Measurements from ENCODE around the gene TTC9C. TPM values are rescaled to one million over a fixed set of nuclear protein-coding genes. Genes with fewer than 3 reads are reported as not detected.
A peak's percentile ranks its signal among the peaks of the same experiment; 100 is the strongest.
"Not testable (repeated sequence)": the region's sequence is repeated elsewhere in the genome, so short reads cannot be mapped to it uniquely, and the experiment has no call there.

The TTC9C gene
- total RNA-seq = 23.9 TPM

GRCh38 chr11:62728171-62728988 is at the start of gene TTC9C:
Gene TTC9C (plus strand): TSS chr11:62728486. CDS start chr11:62728849, 363 bp downstream.
- DNase-seq = peak; percentile 93

DNA sequence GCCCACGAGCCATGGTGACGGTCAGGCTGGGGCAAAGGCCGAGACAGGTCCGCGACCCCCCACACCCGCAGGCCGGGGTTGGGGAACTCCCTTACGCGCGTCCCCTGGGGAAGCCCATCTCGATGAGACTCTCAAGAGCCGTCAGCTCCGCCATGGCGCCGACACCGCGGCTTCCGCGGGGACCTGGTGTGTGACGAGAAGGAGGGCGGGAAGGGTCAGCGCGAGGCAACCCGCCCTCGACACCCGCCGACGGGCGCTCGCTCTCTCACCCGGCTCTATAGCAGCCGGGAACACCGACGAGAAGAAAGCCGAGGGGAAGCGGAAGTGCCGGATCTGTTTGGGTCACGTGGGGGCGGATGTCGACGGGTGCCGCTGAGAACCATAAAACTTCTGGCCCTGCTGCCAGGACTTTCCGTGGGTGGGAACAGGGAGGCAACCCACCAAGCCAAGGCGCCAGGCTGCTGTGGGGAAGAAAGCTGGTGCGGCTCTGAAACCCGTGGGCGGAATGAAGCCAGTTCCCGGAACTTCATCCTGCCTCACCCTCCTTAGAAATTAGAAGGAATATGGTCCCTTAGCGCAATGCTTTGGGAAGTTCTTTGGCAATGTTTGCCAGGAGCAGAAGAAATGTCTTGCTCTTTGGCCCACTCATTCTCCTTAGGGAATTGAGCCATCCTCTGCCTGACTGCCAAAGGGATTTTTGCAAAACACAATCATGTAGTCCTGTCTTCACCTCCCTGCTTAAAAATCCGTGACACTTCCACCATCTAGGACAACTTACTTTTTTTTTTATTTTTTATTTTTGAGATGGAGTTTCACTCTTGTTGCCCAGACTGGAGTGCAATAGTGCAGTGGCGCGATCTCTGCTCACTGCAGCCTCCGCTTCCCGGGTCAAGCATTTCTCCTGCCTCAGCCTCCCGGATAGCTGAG is 49.3 kb upstream of the TTC9C start, which contains the start of gene UBXN1:
Gene UBXN1, minus strand, starts transcription at position 304 of the 927 bp plus-strand sequence. Its CDS starts 150 bp downstream, at position 154.
- peak; percentile 92 for DNase-seq

DNA sequence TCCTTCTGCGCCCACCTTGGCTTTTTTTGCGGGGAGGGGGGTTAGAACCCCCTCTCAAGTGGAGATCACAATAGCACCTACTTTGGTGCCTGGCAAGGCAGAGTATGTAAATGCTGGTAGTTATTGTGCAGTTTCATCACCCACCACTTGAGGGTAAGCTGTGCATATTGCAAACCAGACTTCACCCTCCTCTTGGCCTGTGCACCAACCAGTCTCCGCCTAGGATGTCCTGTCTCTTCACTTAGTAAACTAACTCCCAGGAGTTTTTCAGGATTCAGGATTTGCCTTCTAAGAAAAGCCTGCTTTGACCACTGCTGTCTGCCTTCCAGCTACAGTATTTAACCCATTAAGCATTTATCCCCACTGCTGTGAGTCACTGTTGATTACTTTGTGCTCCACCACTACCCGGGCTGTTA is 47.5 kb upstream of the TTC9C start:
- peak; percentile 76 for DNase-seq

DNA sequence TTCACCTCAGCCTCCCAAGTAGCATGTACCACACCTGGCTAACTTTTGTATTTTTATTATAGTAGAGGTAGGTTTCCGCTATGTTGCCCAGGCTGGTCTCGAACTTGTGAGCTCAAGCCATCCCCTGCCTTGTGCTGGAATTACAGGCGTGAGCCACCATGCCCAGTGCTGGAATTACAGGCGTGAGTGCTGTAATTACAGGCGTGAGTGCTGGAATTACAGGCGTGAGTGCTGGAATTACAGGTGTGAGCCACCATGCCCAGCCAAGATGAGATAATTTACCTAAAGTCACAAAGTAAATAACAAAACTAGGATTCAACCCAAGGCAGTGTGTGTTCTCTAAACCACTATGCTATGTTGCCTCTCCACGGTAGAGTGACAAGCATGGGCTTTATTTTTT is 45.8 kb upstream of the TTC9C start:
- DNase-seq = no peak

DNA sequence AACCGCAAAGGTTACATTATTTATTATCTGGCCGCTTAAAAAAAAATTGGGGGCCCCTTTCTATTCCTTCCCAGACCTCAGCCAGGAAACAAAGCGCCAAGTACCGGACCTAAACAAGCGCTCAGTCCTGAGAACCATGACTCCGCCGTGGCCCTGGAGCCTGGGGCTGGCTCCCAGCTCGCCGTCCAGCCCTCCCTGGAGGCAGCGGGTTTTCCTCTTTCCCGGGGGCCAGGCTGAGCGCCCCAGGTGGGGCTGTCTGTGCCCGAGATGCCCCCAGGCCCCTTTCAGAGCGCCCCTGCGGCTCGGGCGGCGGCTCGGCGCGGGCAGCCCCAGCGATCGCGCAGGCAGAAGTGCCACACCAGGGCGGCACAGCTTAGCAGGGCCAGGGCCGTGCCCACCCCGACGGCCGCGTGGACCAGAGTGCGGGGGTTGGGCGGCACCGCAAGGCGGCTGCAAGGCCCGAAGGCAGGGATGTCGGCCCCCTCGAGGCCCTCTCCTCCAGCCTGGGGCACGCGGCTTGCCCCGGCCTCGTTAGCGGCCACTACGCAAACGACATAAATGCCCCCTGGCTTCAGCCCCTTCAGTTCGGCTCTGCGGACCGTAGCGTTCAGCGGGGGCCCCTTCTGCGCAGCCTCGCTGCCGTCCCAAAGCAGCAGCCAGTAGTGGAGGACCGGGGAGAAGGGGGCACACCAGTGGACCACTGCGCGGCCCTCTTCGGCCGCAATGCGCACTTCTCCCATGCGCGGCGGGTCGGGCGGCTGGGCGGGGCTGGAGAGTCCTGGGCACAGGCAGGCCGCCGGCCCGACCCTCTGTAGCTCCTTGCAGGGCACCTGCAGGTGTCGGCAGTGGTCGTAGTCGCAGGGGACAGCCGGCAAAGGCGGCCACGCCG is 40.5 kb upstream of the TTC9C start:
- DNase-seq = no peak

DNA sequence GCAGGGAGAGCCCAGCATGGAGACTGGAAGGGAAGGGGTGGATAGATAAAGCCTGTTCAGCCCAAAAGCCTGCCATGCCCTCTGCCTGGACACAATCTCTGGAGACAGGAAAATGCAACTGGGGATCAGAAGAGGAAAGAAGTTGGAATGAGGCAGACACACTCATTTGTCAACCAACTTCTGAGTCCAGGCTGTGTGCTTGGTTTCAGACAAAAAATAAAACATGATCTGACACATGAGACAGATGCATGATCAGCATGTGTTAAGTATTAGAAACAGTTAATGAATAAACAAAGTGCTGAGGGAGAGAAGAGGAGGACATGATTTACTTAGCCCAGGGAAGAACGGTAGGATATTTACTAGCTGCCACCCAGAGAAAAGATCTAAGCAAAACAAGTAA is 39.8 kb upstream of the TTC9C start:
- peak; percentile 63 for DNase-seq

DNA sequence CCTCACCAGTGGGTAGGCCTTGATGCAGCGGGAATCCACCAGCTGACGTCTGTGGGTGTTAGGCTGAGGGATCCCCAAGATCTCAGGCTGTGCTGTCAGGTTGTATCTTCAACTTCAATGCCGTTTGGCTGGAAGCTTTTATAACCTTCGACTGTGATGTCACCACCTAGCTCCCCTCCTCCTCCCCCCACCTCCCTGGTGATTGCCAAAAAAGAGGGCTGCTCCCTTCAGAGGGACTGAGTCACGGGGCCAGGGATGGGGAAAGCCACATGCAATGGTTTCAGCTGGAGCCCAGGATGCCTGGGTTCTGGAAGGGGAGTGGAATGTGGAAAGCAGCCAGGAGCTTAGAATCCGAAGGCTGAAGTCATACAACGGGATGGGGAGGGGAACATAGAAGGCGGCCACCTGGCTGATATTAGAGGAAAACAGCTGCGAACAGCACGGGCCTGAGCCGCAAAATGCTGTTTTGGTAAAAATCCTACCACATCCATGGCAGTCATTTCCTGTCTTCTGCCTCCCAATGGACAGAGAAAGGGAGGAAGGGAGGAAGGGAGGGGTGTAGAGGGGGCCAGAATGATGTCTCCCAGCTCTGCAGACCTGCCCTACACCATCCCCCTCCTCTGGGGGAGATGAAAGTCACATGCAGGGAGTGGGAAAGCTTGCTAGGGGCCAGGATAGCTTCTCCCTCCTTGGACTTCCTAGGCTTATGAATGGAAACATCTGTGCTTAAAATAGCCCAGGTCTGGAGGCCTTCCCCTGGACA is 38.7 kb upstream of the TTC9C start, which contains the start of gene LRRN4CL:
Gene LRRN4CL, minus strand, starts transcription at position 110 of the 763 bp plus-strand sequence. CDS start 1,022 bp downstream, outside the sequence.
- peak; percentile 93 for DNase-seq

GRCh38 chr11:62693624-62694023 is 34.7 kb upstream of the TTC9C start:
- DNase-seq = not testable (repeated sequence)

DNA sequence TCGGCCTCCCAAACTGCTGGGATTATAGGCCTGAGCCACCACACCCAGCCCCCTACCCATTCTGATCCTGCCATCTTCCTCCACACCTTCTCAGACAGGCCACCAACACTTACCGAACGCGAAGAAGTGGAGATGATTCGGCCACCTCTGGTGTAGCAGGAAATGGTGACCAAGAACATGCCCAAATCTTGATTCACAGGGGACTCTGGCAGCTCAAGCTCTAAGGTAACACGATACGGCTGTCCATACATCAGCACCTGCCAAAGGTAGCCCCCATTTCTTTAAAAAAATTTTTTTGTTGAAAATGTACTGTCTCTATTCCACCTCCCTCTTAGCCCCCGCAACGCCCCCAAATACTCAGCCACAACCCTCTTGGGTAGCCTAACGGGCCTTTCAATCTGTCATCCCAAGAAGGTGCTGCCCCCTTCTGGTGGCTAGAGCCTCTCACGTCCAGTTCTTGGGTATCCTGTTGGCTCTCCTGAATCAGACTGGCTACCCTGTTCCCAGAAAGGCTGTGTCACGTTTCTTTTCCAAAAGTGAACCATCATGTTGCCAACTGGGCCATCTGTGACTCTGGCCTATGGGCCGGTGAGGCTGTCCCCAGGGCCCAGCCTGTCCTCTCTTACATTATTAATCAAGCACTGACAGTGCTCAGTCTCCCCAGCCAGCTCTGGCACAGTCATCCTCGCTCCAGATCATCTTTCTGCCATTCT is 33.7 kb upstream of the TTC9C start:
- DNase-seq = peak; percentile 25

DNA sequence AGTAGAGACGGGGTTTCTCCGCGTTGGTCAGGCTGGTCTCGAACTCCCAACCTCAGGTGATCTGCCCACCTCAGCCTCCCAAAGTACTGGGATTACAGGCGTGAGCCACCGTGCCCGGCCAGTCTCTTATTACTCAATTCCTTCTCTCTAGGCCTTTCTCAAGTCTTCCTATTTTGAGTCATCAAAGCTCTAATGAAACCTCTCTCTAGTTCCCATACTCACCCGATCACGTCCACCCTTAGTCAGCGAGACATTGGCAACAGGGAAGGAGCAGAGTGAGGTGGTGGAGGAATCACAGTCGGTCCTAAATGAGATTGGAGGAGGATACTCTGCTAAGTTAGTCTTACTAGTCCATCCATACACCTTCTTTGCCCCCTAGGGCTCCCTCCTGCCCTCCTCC is 26.0 kb upstream of the TTC9C start:
- no peak for DNase-seq

GRCh38 chr11:62703921-62704320 is 24.4 kb upstream of the TTC9C start:
- DNase-seq = not testable (repeated sequence)

- no peak for DNase-seq
These were observed 22.9 kb upstream of the TTC9C start for GRCh38 chr11:62705413-62705812.

GRCh38 chr11:62705880-62706849 is 22.1 kb upstream of the TTC9C start:
- DNase-seq = peak; percentile 88

GRCh38 chr11:62706850-62707247 is 21.4 kb upstream of the TTC9C start:
- no peak for DNase-seq

DNA sequence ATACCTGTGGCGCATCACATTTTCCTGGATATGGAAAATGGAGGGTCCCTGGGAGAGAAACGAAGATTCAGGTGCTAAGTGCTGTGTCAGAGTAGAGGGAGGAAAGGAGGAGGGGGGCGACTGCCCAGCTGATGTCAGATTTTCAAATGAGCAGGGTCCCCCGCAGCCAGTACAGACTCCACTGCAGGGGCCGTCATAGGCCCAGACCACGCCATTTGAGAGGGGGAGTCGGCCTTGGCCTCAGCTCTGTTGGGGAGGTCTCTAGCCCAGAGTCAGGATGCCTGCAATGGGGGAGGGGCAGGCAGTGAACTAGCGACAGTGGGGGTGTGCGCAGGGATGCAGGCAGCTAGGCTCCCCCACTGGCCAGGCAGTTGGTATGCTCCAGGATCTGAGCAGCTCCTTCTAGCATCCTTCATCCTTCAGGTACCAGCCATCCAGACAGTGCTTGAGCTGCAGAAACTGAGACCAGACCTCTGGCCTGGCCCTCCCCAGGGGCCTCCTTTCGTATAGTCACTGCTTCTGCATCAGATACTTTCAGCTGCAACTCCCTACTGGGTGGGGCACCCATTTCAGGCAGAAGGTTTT is 20.9 kb upstream of the TTC9C start, which contains the start of the genes BSCL2 and GNG3:
Gene BSCL2, minus strand, starts transcription at position 148 of the 585 bp plus-strand sequence. CDS start 229 bp downstream, outside the sequence.
Gene GNG3, plus strand, starts transcription at position 400 of the 585 bp plus-strand sequence. CDS start 620 bp downstream, outside the sequence.
- no peak for DNase-seq

DNA sequence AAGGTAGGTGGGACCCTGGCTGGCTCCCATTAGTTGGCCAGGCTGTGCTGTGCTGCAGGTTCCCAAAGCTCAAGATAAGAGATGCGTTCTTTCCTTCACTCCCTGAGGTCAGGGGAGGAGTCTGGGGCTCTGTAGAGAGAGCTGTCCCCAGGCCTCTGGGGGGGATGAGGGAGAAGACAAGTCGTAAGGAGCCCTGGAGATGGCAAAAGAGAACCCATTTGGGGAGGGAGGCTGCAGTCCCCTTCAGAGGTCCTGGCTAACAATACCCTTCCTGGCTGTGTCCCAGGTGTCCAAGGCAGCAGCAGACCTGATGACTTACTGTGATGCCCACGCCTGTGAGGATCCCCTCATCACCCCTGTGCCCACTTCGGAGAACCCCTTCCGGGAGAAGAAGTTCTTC is 19.9 kb upstream of the TTC9C start:
- DNase-seq = no peak

DNA sequence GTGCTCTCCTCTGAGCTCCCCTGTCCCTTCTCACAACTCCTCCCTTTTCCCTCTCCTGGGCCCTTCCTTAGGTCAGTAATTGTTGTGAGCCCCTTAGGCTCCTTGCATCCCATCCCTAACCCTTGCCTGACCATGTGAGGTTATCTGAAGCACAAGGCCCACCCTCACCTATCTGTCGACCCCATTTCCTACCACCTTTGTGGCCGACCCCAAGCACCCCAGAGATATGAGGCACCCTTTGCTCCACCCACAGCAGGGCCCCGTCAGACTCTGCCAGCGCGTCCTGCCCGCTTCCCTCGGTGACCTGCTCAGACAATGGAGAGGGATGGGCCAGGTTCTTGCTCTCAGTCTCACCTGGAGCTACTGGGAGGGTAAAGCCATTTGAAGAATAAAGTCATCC is 19.5 kb upstream of the TTC9C start:
- DNase-seq = no peak
